ENCODE results near the gene USP1.

USP1 gene

GRCh38 chr1:62407398-62408009 lies 29.3 kb upstream of the USP1 start:
- peak; percentile 43 for ATAC-seq (replicated peaks)
- peaks cover 10 to 15% of the 10 kb centered on the region in 2 donors for H3K27me3 Mint-ChIP-seq

GRCh38 chr1:62415687-62416086 lies 21.2 kb upstream of the USP1 start:
- Mint-ChIP-seq H3K36me3 (ENCODE audit: insufficient read depth) (no peaks in the 10 kb centered on the region), H3K4me3 (no peak overlapping the region), H3K27me3 (peaks cover 21 to 24% of the 10 kb centered on the region in 2 donors), H3K27ac (no peak overlapping the region), H3K9me3 (no peaks in the 10 kb centered on the region), H3K4me1 (ENCODE audit: low read depth in 2 of 2) (no peaks in the 10 kb centered on the region)
- DNase-seq (no peak), ATAC-seq (replicated peaks) (no peak)

More at GRCh38 chr1:62407398-62408009, 29.3 kb upstream of the USP1 start:
- Mint-ChIP-seq H3K36me3 (ENCODE audit: insufficient read depth) (no peaks in the 10 kb centered on the region), H3K27ac (no peak overlapping the region), H3K9me3 (no peaks in the 10 kb centered on the region), H3K4me3 (no peak overlapping the region), H3K4me1 (ENCODE audit: low read depth in 2 of 2) (no peaks in the 10 kb centered on the region)
- DNase-seq: peak; percentile 3 to 14 (median 13)

- ATAC-seq (replicated peaks) (no peak), DNase-seq (no peak)
- H3K4me1 Mint-ChIP-seq (ENCODE audit: low read depth in 2 of 2): no peaks in the 10 kb centered on the region
- peaks cover 11 to 14% of the 10 kb centered on the region in 2 donors for H3K27me3 Mint-ChIP-seq
- H3K4me3 Mint-ChIP-seq: no peak overlapping the region
- H3K27ac Mint-ChIP-seq: no peak overlapping the region
- H3K36me3 Mint-ChIP-seq (ENCODE audit: insufficient read depth): no peaks in the 10 kb centered on the region
- H3K9me3 Mint-ChIP-seq: no peaks in the 10 kb centered on the region
Observed at GRCh38 chr1:62417351-62417999, 19.4 kb upstream of the USP1 start.

GRCh38 chr1:62420214-62420613 lies 16.6 kb upstream of the USP1 start:
- H3K4me3 Mint-ChIP-seq: no peak overlapping the region
- H3K27me3 Mint-ChIP-seq: peaks cover 11 to 14% of the 10 kb centered on the region in 2 donors
- DNase-seq (no peak), ATAC-seq (replicated peaks) (no peak)
- H3K9me3 Mint-ChIP-seq: no peaks in the 10 kb centered on the region
- H3K27ac Mint-ChIP-seq: no peak overlapping the region
- H3K36me3 Mint-ChIP-seq (ENCODE audit: insufficient read depth): no peaks in the 10 kb centered on the region
- H3K4me1 Mint-ChIP-seq (ENCODE audit: low read depth in 2 of 2): no peaks in the 10 kb centered on the region

- DNase-seq: no peak
- Mint-ChIP-seq H3K27ac (no peak overlapping the region), H3K27me3 (peaks cover 0 to 11% of the 10 kb centered on the region in 2 donors)
Observed at GRCh38 chr1:62423580-62424242, 13.1 kb upstream of the USP1 start.

GRCh38 chr1:62424411-62424810 lies 12.4 kb upstream of the USP1 start:
- H3K27me3 Mint-ChIP-seq: peaks cover 0 to 11% of the 10 kb centered on the region in 2 donors
- DNase-seq: no peak
- no peak for ATAC-seq (replicated peaks)
- no peak overlapping the region for H3K27ac Mint-ChIP-seq
- H3K9me3 Mint-ChIP-seq: no peaks in the 10 kb centered on the region
- no peak overlapping the region for H3K4me3 Mint-ChIP-seq
- no peaks in the 10 kb centered on the region for H3K4me1 Mint-ChIP-seq (ENCODE audit: low read depth in 2 of 2)
- H3K36me3 Mint-ChIP-seq (ENCODE audit: insufficient read depth): no peaks in the 10 kb centered on the region

More at GRCh38 chr1:62423580-62424242, 13.1 kb upstream of the USP1 start:
- no peaks in the 10 kb centered on the region for H3K9me3 Mint-ChIP-seq
- no peak overlapping the region for H3K4me3 Mint-ChIP-seq
- ATAC-seq (replicated peaks): no peak
- H3K4me1 Mint-ChIP-seq (ENCODE audit: low read depth in 2 of 2): no peaks in the 10 kb centered on the region
- no peaks in the 10 kb centered on the region for H3K36me3 Mint-ChIP-seq (ENCODE audit: insufficient read depth)

- peaks cover 0 to 5% of the 10 kb centered on the region in 2 donors for H3K27me3 Mint-ChIP-seq
- H3K36me3 Mint-ChIP-seq (ENCODE audit: insufficient read depth): no peaks in the 10 kb centered on the region
- H3K27ac Mint-ChIP-seq: no peak overlapping the region
- no peak overlapping the region for H3K4me3 Mint-ChIP-seq
- no peaks in the 10 kb centered on the region for H3K4me1 Mint-ChIP-seq (ENCODE audit: low read depth in 2 of 2)
- no peak for DNase-seq
- ATAC-seq (replicated peaks): no peak
- no peaks in the 10 kb centered on the region for H3K9me3 Mint-ChIP-seq
Observed at GRCh38 chr1:62425041-62425440, 11.8 kb upstream of the USP1 start.

- DNase-seq (no peak), ATAC-seq (replicated peaks) (no peak)
- Mint-ChIP-seq H3K9me3 (no peaks in the 10 kb centered on the region), H3K27ac (no peak overlapping the region), H3K36me3 (ENCODE audit: insufficient read depth) (no peaks in the 10 kb centered on the region), H3K4me3 (no peak overlapping the region), H3K4me1 (ENCODE audit: low read depth in 2 of 2) (no peaks in the 10 kb centered on the region), H3K27me3 (no peaks in the 10 kb centered on the region)
Observed at GRCh38 chr1:62426237-62426636, 10.6 kb upstream of the USP1 start.

GRCh38 chr1:62426794-62427193 lies 10.1 kb upstream of the USP1 start:
- H3K27me3 Mint-ChIP-seq: no peaks in the 10 kb centered on the region
- H3K4me1 Mint-ChIP-seq (ENCODE audit: low read depth in 2 of 2): no peaks in the 10 kb centered on the region
- H3K36me3 Mint-ChIP-seq (ENCODE audit: insufficient read depth): no peaks in the 10 kb centered on the region
- ATAC-seq (replicated peaks) (no peak), DNase-seq (no peak)
- no peaks in the 10 kb centered on the region for H3K9me3 Mint-ChIP-seq
- no peak overlapping the region for H3K27ac Mint-ChIP-seq
- no peak overlapping the region for H3K4me3 Mint-ChIP-seq

- Mint-ChIP-seq H3K36me3 (ENCODE audit: insufficient read depth) (no peaks in the 10 kb centered on the region), H3K27ac (no peak overlapping the region), H3K9me3 (no peaks in the 10 kb centered on the region), H3K27me3 (no peaks in the 10 kb centered on the region), H3K4me1 (ENCODE audit: low read depth in 2 of 2) (no peaks in the 10 kb centered on the region), H3K4me3 (no peak overlapping the region)
- DNase-seq (no peak), ATAC-seq (replicated peaks) (no peak)
Observed at GRCh38 chr1:62428351-62428750, 8.5 kb upstream of the USP1 start.

GRCh38 chr1:62429581-62429980 lies 7.3 kb upstream of the USP1 start:
- H3K4me1 Mint-ChIP-seq (ENCODE audit: low read depth in 2 of 2): no peaks in the 10 kb centered on the region

GRCh38 chr1:62433861-62434617 lies 2.8 kb upstream of the USP1 start:
- no peaks in the 10 kb centered on the region for H3K27me3 Mint-ChIP-seq
- peaks cover 2 to 8% of the 10 kb centered on the region in 2 donors for H3K9me3 Mint-ChIP-seq
- DNase-seq: no peak
- H3K4me1 Mint-ChIP-seq (ENCODE audit: low read depth in 2 of 2): peaks cover 18 to 19% of the 10 kb centered on the region in 2 donors
- ATAC-seq (replicated peaks): no peak
- H3K36me3 Mint-ChIP-seq (ENCODE audit: insufficient read depth): peaks cover 18% of the 10 kb centered on the region
- no peak overlapping the region for H3K27ac Mint-ChIP-seq
- no peak overlapping the region for H3K4me3 Mint-ChIP-seq

More at GRCh38 chr1:62429581-62429980, 7.3 kb upstream of the USP1 start:
- H3K36me3 Mint-ChIP-seq (ENCODE audit: insufficient read depth): peaks cover 2% of the 10 kb centered on the region
- H3K9me3 Mint-ChIP-seq: no peaks in the 10 kb centered on the region
- no peak overlapping the region for H3K4me3 Mint-ChIP-seq
- ATAC-seq (replicated peaks): no peak
- no peak overlapping the region for H3K27ac Mint-ChIP-seq
- DNase-seq: no peak
- no peaks in the 10 kb centered on the region for H3K27me3 Mint-ChIP-seq

GRCh38 chr1:62434618-62435001 lies 2.2 kb upstream of the USP1 start:
- Mint-ChIP-seq H3K4me1 (ENCODE audit: low read depth in 2 of 2) (peaks cover 18 to 19% of the 10 kb centered on the region in 2 donors), H3K36me3 (ENCODE audit: insufficient read depth) (peaks cover 18% of the 10 kb centered on the region), H3K27ac (no peak overlapping the region), H3K4me3 (peak overlapping the region; percentile 93 to 99), H3K9me3 (peaks cover 2 to 8% of the 10 kb centered on the region in 2 donors), H3K27me3 (no peaks in the 10 kb centered on the region)
- ATAC-seq (replicated peaks): no peak
- no peak for DNase-seq
